Iris pigment epithelial cell (primary cell): ENCODE measurements around the gene CRTC3.
A peak's percentile ranks its signal among the peaks of the same experiment; 100 is the strongest.
"Not testable (repeated sequence)": the region's sequence is repeated elsewhere in the genome, so short reads cannot be mapped to it uniquely, and the experiment has no call there.

Experiments
- DNase-seq: peaks from one replicate; pipeline ENCODE4 v3.0.0-alpha.2; 2011; ENCODE audit warnings: low read depth

Gene CRTC3

DNA sequence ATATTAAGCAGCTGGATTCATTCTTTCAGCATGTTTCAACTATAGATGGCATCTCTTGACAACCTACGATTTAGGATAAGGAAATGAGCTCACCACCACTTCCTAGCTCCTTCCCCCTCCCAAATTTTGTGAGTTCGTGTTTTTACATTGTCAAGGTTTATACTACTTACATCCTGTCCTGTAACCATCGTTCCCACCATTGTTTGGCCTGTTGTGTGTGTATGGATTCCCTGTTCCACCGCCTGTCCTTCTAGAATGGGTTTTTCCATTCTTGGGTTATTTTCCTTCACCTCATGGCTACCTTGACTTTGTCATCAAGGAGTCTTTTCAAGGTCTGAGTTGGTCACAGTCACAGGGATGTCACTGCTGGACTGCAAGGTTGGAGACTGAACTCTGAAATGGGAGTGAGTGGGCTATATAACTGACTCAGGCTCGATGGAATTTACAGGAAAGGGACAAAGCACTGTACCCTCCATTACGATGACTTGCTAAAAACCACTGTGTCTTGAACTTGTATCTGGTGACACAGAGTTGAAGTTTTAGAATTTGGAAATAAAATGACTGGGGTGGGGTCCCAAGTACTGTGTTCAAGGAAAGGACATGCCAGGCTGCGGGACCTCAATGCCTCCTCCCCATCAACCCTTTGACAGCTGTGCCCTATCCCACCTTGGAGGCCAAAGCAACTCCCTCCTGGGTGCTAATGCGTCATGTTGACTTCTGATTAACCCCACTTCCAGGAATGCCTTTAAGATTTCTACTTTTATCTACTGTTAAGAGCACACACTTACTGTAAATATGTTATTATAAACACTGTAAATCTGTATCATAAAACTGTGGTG, 120.6 kb downstream of the CRTC3 start:
- DNase-seq, result no peak

- DNase-seq, result no peak
Observed at GRCh38 chr15:90650956-90651689, 121.4 kb downstream of the CRTC3 start.

DNA sequence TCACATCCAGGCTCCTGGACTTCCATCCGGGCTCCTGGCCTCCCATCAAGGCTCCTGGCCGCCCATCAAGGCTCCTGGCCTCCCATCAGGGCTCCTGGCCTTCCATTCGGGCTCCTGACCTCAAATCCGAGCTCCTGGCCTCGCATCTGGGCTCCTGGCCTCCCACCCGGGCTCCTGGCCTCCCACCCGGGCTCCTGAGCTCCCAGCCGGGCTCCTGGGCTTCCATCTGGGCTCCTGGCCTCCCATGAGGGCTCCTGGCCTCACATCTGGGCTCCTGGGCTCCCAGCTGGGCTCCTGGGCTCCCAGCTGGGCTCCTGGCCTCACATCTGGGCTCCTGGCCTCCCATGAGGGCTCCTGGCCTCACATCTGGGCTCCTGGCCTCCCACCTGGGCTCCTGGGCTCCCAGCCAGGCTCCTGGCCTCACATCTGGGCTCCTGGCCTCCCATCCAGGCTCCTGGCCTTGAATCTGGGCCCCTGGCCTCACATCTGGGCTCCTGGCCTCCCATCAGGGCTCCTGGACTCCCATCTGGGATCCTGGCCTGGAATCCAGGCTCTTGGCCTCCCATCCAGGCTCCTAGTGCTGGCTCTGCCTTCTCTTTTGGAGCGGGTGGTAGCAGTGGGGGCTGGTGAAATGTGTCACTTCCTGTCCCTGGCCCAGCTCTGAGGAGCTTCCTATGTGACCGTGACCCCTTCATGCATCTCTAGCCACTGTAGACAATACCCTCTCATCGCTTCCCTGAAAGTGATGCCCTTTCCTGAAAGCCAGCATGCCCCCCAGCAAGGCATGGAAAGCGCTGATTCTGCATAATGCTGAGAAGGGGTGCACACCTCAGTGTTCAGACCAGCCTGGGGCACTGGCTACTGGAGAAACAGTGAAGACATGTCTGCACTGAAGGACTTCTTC, 124.8 kb downstream of the CRTC3 start:
- no peak for DNase-seq

GRCh38 chr15:90657520-90658172, 127.9 kb downstream of the CRTC3 start:
- not testable (repeated sequence) for DNase-seq

DNA sequence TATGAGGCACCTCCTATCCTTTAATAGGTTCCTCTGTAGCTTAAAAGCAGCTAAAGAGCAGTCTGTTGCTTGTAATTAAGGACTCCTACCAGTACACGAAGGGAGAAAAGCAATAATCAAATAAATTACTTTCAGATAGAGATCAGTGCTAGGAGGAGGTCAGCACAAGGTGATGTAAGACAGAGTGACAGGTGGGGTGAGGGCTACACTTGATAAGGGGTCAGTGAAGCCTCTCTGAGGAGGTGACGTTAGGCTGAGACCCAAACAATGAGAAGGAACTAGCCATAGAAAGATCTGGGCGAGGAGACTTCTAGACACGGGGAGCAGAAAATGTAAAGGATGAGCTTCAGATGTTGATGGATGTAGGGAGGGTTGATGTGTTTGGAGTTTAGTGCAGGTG, 129.8 kb downstream of the CRTC3 start:
- DNase-seq, result no peak

DNA sequence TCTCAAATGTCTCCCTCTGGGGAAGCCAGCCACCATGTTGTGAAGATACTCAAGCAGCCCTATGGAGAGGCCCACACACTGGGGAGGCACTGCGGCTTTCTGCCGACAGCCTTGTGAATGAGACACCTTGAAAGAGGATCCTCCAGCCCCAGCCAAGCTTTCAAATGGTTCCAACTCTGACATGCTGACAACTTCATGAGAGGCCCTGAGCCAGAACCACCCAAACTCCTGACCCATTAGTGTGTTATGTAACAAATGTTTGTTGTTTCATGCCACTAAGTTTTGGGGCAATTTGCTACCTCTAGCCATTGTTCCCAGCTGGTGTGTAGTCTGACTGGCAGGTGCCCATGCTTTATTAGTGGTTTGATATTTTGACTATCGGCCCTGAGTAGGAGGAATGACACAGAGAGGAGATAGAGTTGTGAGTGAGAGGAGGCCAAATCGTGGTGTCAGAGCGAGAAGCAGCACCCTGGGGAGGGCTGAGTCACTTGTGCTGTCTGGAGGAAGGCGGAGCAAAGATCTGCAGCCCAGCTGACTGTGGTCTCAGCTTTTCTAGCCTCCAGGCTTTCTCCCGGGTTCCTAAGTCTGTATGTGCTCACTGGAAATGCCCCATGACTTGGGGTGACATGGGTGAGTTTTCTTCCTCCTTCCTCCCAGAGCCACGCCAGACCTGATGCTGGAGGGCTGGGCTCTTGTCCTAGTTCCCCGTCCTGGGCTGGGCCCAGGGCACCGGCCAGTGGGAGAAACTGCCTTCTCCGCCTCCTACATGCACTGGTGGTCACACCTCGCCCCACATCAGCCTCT, 130.7 kb downstream of the CRTC3 start:
- peak; percentile 93 for DNase-seq

GRCh38 chr15:90660999-90661330, 131.2 kb downstream of the CRTC3 start:
- not testable (repeated sequence) for DNase-seq

GRCh38 chr15:90664081-90664461, 134.3 kb downstream of the CRTC3 start:
- not testable (repeated sequence) for DNase-seq

- DNase-seq, result peak; percentile 44
Observed at GRCh38 chr15:90664650-90665287, 135.0 kb downstream of the CRTC3 start.

DNA sequence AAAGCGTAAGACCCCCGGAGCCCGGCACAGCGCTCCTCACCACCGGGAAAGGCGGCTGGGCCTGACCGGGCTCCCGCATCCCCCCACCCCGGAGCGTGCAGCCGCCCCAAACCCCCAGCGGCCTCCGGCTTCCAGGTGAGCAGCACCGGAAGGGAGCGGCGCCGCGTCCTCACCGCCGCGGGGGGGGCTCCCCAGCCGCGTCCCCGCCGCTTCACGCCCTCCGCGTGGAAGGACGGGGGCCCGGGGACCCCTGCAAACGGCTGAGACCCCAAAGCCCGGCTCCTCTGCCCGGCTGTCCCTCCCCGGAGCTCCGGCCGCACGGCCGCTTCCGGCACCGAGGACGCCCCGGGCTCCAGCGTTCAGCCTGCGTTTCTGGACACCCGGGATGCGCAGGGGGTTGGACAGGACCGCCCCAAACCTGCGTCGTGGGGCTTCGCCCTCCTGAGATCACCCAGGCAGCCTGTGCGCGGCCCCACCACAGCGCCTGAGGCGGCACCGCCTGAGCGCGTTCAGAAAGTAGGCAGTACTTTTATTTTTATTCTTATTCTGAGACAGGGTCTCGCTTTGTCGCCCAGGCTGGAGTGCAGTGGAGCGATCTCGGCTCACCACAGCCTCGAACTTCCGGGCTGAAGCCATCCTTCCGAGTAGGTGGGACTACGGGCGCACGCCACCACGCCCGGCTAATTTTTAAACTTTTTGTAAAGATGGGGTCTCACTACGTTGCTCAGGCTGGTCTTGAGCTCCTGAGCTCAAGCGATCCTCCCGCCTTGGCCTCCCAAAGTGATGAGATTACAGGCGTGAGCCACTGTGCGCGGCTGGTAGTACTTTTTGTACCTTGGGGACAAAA, 135.8 kb downstream of the CRTC3 start:
- peak; percentile 44 for DNase-seq

DNA sequence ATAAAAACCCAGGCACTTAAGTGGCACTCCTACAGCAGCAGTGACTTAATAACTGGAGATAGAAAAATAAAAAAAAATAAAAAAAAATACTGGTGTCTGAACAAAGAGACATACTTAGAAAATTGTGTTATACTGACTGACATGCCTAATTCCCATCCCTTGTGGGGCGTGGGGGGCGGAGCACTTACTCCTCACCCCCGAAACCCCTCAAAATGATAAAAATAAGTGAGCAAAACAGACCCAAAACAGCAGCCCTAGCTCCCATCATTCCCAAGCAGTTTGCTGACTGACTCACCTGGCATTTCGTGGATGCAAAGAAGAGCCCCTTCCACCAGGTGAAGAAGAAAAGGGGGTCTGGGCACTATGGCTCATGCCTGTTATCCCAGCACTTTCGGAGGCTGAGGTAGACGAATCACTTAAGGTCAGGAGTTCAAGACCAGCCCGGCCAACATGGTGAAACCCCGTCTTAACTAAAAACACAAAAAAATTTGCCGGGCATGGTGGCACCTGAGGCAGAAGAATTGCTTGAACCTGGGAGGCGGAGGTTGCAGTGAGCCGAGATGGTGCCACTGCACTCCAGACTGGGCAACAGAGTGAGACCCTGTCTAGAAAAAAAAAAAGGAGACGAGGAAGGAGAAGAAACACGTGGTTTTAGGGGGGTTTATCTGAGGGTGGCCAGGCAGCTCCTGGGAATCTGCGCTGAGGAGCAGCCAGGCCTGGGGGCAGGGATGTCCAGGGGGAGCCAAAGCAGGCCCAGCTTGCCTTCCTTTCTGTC, 136.6 kb downstream of the CRTC3 start:
- no peak for DNase-seq

DNA sequence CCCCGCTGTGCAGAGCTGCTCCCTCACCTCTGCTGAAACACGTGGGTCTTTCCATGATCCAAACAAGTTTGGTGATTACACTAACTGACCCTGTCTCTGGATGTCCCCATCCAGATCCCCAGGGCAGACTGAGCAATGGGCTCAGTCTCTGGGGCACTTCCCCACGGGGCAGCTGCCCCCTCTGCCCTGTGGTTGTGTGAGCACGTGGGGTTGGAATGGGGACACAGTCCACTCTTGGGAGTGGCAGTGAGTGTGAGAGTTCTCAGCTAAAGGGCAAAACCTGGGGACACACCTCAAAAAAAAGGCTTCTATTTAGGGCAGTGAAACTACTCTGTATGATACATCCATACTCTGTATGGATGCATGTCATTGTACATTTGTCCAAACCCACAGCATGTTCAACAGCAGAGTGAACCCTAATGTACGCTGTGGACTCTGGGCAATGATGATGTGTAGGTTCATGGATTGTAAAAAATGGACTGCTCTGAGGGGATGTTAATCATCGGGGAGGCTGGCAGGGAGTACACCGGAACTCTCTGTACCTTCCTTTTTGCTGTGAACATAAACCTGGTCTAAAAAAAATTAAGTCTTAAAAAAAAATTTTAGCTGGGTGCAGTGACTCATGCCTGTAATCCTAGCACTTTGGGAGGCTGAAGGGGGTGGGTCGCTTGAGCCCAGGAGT, 137.5 kb downstream of the CRTC3 start:
- no peak for DNase-seq

DNA sequence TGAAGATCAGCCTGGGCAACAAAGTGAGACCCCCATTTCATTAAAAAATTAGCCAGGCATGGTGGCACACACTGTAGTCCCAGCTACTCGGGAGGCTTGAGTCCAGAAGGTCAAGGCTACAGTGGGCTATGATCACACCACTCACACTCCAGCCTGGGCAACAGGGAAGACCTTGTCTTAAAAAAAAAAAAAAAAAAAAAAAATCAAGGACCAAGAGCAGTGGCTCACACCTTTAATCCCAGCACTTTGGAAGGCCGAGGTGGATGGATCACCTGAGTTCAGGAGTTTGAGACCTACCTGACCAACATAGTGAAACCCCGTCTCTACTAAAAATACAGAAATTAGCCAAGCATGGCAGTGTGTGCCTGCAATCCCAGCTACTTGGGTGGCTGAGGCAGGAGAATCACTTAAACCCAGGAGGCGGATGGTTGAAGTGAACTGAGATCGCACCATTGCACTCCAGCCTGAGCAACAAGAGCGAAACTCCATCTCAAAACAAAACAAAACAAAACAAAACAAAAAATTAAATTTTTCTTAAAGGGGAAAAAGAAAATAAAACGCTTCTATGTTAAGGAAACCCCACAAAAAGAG, 138.1 kb downstream of the CRTC3 start:
- not testable (repeated sequence) for DNase-seq

DNA sequence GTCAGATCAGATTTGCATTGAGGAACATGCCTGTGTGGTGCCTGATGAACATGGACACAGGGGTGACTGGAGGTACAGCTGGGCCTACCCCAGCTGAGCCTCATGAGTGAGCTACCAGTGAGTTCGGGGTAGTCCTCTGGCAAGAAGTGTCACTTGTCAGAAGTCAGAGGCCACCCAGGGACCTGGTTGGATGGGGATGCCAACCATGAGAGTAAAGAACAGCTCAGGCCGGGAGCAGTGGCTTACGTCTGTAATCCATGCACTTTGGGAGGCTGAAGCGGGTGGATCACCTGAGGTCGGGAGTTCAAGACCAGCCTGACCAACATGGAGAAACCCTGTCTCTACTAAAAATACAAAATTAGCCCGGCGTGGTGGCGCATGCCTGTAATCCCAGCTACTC, 140.9 kb downstream of the CRTC3 start:
- not testable (repeated sequence) for DNase-seq

DNA sequence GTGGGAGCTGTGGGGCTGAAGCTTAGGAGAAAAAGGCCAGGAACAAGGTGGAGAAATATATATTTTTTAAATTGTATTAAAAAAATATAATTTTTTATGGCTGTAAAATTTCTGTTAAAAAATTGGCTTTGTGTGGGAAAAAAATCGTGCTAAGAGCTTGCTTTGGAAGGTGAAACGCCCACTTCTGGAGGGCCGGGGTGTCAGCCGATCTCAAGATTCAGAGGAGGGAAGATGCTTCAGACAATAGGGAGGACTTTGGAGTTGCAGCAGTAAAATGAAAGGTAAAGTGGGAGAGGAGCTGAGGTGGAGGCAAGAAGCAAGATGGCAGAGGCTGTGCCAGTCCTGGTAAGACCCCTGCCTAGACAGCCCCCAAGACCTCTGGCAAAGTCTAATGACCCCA, 141.5 kb downstream of the CRTC3 start:
- DNase-seq, result no peak

GRCh38 chr15:90673357-90673756, 143.6 kb downstream of the CRTC3 start:
- not testable (repeated sequence) for DNase-seq

DNA sequence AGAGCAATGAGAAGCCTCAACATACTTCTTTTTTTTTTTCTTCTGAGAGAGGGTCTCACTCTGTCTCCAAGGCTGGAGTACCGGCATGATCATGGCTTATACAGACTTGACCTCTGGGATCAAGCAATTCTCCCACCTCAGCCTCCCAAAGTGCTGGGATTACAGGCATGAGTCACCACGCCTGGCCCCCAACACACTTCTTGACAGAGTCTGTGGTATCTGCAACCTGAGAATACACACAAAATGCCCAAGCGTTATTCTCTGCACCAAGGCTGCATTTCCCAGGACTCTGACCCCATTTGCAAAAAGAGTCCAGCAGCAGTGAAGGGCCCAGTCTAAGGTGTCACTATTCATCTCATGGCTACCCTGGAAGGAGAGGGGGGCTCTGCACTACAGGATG, 144.8 kb downstream of the CRTC3 start:
- peak; percentile 57 for DNase-seq

GRCh38 chr15:90675464-90675863, 145.7 kb downstream of the CRTC3 start:
- DNase-seq, result no peak
